ENCODE data around the gene USP17L10. TPM values are rescaled to one million over a fixed set of nuclear protein-coding genes. Genes with fewer than 3 reads are reported as not detected.
"Not testable (repeated sequence)": the region's sequence is repeated elsewhere in the genome, so short reads cannot be mapped to it uniquely, and the experiment has no call there.

The USP17L10 gene
- polyA plus RNA-seq, 3 donors = not detected

GRCh38 chr4:9215105-9215504 is 4.6 kb downstream of the USP17L10 start, which contains the start of gene USP17L11:
Gene USP17L11, plus strand, starts transcription at chr4:9215405. Its CDS starts 0 bp downstream, at chr4:9215405.
- H4K20me1 ChIP-seq (ENCODE audit: insufficient read depth, low read length); H3K4me2 ChIP-seq (replicated peaks; ENCODE audit: extremely low read depth, low read length, poor library complexity, severe bottlenecking); H3K79me2 ChIP-seq (ENCODE audit: insufficient read depth, low read length); H3K27me3 ChIP-seq (ENCODE audit: control insufficient read depth in 2 of 2, insufficient read depth in 2 of 2, low read length in 2 of 2); H3K27ac Mint-ChIP-seq; H3K27ac ChIP-seq (ENCODE audit: low read depth in 1 of 2, low read length in 2 of 2); intact Hi-C loops (cut with micrococcal nuclease); H3K36me3 ChIP-seq (replicated peaks in 1 of 2; ENCODE audit: control insufficient read depth in 1 of 2, insufficient read depth in 2 of 2, low read length in 2 of 2); DNase-seq; H3K36me3 Mint-ChIP-seq; H3K27me3 Mint-ChIP-seq (ENCODE audit: low read depth in 3 of 3); H3K4me1 ChIP-seq (ENCODE audit: control insufficient read depth in 1 of 2, insufficient read depth in 2 of 2, low read length in 2 of 2); H3K4me1 Mint-ChIP-seq; H3K9me3 Mint-ChIP-seq; H3K9ac ChIP-seq (ENCODE audit: insufficient read depth, low read length, poor library complexity, severe bottlenecking); H3K4me3 Mint-ChIP-seq; H3K4me3 ChIP-seq (replicated peaks in 1 of 3; ENCODE audit: low read depth in 2 of 3, low read length in 3 of 3); H2AFZ ChIP-seq (ENCODE audit: insufficient read depth, low read depth, low read length, poor library complexity, severe bottlenecking); H3K9me3 ChIP-seq (replicated peaks in 1 of 2; ENCODE audit: control insufficient read depth in 1 of 2, insufficient read depth in 1 of 2, low read length in 2 of 2): not testable (repeated sequence)
- WGBS (ENCODE audit: insufficient coverage) = no CpG with 5 or more reads among the region's 14 CpGs

DNA sequence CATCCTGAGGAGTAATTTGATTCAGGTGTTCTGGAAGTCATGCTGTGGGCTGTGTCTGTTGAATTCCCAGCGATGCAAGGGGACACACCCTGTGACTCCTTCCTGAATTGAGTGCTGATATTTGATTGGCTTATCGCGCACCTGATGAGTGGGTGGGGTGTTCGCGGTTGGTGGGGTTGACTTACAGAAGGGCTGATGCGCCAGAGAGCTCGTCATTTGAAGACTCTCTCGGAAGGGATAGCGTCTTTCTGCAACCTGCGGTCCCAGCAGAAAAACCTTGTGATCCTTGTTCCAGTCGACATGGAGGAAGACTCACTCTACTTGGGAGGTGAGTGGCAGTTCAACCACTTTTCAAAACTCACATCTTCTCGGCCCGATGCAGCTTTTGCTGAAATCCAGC is 9.4 kb downstream of the USP17L10 start, which contains the start of gene USP17L12:
USP17L12 (plus strand) TSS at position 301 of the 400 bp plus-strand sequence; CDS start at position 301, 0 bp downstream.
- H3K9ac ChIP-seq (ENCODE audit: insufficient read depth, low read length, poor library complexity, severe bottlenecking); H3K9me3 Mint-ChIP-seq; H3K27ac Mint-ChIP-seq; H3K4me3 ChIP-seq (replicated peaks in 1 of 3; ENCODE audit: low read depth in 2 of 3, low read length in 3 of 3); H3K9me3 ChIP-seq (replicated peaks in 1 of 2; ENCODE audit: control insufficient read depth in 1 of 2, insufficient read depth in 1 of 2, low read length in 2 of 2); H4K20me1 ChIP-seq (ENCODE audit: insufficient read depth, low read length); H3K4me3 Mint-ChIP-seq; H3K4me2 ChIP-seq (replicated peaks; ENCODE audit: extremely low read depth, low read length, poor library complexity, severe bottlenecking); H3K36me3 Mint-ChIP-seq; H3K36me3 ChIP-seq (replicated peaks in 1 of 2; ENCODE audit: control insufficient read depth in 1 of 2, insufficient read depth in 2 of 2, low read length in 2 of 2); H3K27me3 ChIP-seq (ENCODE audit: control insufficient read depth in 2 of 2, insufficient read depth in 2 of 2, low read length in 2 of 2); DNase-seq; H3K27me3 Mint-ChIP-seq (ENCODE audit: low read depth in 3 of 3); intact Hi-C loops (cut with micrococcal nuclease); H3K4me1 ChIP-seq (ENCODE audit: control insufficient read depth in 1 of 2, insufficient read depth in 2 of 2, low read length in 2 of 2); H3K4me1 Mint-ChIP-seq; H3K27ac ChIP-seq (ENCODE audit: low read depth in 1 of 2, low read length in 2 of 2); H3K79me2 ChIP-seq (ENCODE audit: insufficient read depth, low read length); H2AFZ ChIP-seq (ENCODE audit: insufficient read depth, low read depth, low read length, poor library complexity, severe bottlenecking): not testable (repeated sequence)
- WGBS (ENCODE audit: insufficient coverage) = no CpG with 5 or more reads among the region's 13 CpGs

- H3K4me1 Mint-ChIP-seq; DNase-seq; H3K36me3 Mint-ChIP-seq; H4K20me1 ChIP-seq (ENCODE audit: insufficient read depth, low read length); H2AFZ ChIP-seq (ENCODE audit: insufficient read depth, low read depth, low read length, poor library complexity, severe bottlenecking); H3K9ac ChIP-seq (ENCODE audit: insufficient read depth, low read length, poor library complexity, severe bottlenecking); H3K4me1 ChIP-seq (ENCODE audit: control insufficient read depth in 1 of 2, insufficient read depth in 2 of 2, low read length in 2 of 2); H3K4me3 ChIP-seq (replicated peaks in 1 of 3; ENCODE audit: low read depth in 2 of 3, low read length in 3 of 3); H3K36me3 ChIP-seq (replicated peaks in 1 of 2; ENCODE audit: control insufficient read depth in 1 of 2, insufficient read depth in 2 of 2, low read length in 2 of 2); H3K4me3 Mint-ChIP-seq; H3K79me2 ChIP-seq (ENCODE audit: insufficient read depth, low read length); H3K27ac Mint-ChIP-seq; H3K27me3 Mint-ChIP-seq (ENCODE audit: low read depth in 3 of 3); H3K27me3 ChIP-seq (ENCODE audit: control insufficient read depth in 2 of 2, insufficient read depth in 2 of 2, low read length in 2 of 2); H3K27ac ChIP-seq (ENCODE audit: low read depth in 1 of 2, low read length in 2 of 2); intact Hi-C loops (cut with micrococcal nuclease); H3K9me3 ChIP-seq (replicated peaks in 1 of 2; ENCODE audit: control insufficient read depth in 1 of 2, insufficient read depth in 1 of 2, low read length in 2 of 2); H3K9me3 Mint-ChIP-seq; H3K4me2 ChIP-seq (replicated peaks; ENCODE audit: extremely low read depth, low read length, poor library complexity, severe bottlenecking): not testable (repeated sequence)
- WGBS (ENCODE audit: insufficient coverage) = no CpG with 5 or more reads among the region's 14 CpGs
These were observed 14.1 kb downstream of the USP17L10 start, which contains the start of gene USP17L13 for GRCh38 chr4:9224596-9224995. Gene USP17L13, plus strand, starts transcription at chr4:9224896. Its CDS starts 0 bp downstream, at chr4:9224896.

GRCh38 chr4:9230249-9230648 is 19.8 kb downstream of the USP17L10 start:
- H3K9ac ChIP-seq (ENCODE audit: insufficient read depth, low read length, poor library complexity, severe bottlenecking); H3K27ac Mint-ChIP-seq; H3K9me3 Mint-ChIP-seq; H3K4me1 ChIP-seq (ENCODE audit: control insufficient read depth in 1 of 2, insufficient read depth in 2 of 2, low read length in 2 of 2); DNase-seq; H3K36me3 Mint-ChIP-seq; H4K20me1 ChIP-seq (ENCODE audit: insufficient read depth, low read length); H3K27me3 Mint-ChIP-seq (ENCODE audit: low read depth in 3 of 3); H3K4me1 Mint-ChIP-seq; intact Hi-C loops (cut with micrococcal nuclease); H3K4me3 ChIP-seq (replicated peaks in 1 of 3; ENCODE audit: low read depth in 2 of 3, low read length in 3 of 3); H3K27ac ChIP-seq (ENCODE audit: low read depth in 1 of 2, low read length in 2 of 2); H3K27me3 ChIP-seq (ENCODE audit: control insufficient read depth in 2 of 2, insufficient read depth in 2 of 2, low read length in 2 of 2); H3K36me3 ChIP-seq (replicated peaks in 1 of 2; ENCODE audit: control insufficient read depth in 1 of 2, insufficient read depth in 2 of 2, low read length in 2 of 2); H2AFZ ChIP-seq (ENCODE audit: insufficient read depth, low read depth, low read length, poor library complexity, severe bottlenecking); H3K4me3 Mint-ChIP-seq; H3K9me3 ChIP-seq (replicated peaks in 1 of 2; ENCODE audit: control insufficient read depth in 1 of 2, insufficient read depth in 1 of 2, low read length in 2 of 2); H3K4me2 ChIP-seq (replicated peaks; ENCODE audit: extremely low read depth, low read length, poor library complexity, severe bottlenecking); H3K79me2 ChIP-seq (ENCODE audit: insufficient read depth, low read length): not testable (repeated sequence)
- WGBS (ENCODE audit: insufficient coverage) = no CpG with 5 or more reads among the region's 8 CpGs
